Measurements from ENCODE around the gene LUC7L3. TPM values are rescaled to one million over a fixed set of nuclear protein-coding genes. Genes with fewer than 3 reads are reported as not detected.

Gene LUC7L3
- polyA plus RNA-seq, 3 donors = 14.6 to 49.8 (median 17.1) TPM

GRCh38 chr17:50682938-50683337, 36.5 kb upstream of the LUC7L3 start:
- Histone ChIP-seq H3K4me2 (replicated peaks; ENCODE audit: extremely low read depth, low read length, poor library complexity, severe bottlenecking) (no peak overlapping the region), H3K4me3 (replicated peaks in 1 of 3; ENCODE audit: low read depth in 2 of 3, low read length in 3 of 3) (no peak overlapping the region), H3K4me1 (ENCODE audit: control insufficient read depth in 1 of 2, insufficient read depth in 2 of 2, low read length in 2 of 2) (peaks cover 5 to 9% of the 10 kb centered on the region in 2 donors), H2AFZ (ENCODE audit: insufficient read depth, low read depth, low read length, poor library complexity, severe bottlenecking) (no peak overlapping the region), H3K9ac (ENCODE audit: insufficient read depth, low read length, poor library complexity, severe bottlenecking) (no peak overlapping the region), H3K9me3 (replicated peaks in 1 of 2; ENCODE audit: control insufficient read depth in 1 of 2, insufficient read depth in 1 of 2, low read length in 2 of 2) (no peaks in the 10 kb centered on the region), H3K27me3 (ENCODE audit: control insufficient read depth in 2 of 2, insufficient read depth in 2 of 2, low read length in 2 of 2) (no peaks in the 10 kb centered on the region), H4K20me1 (ENCODE audit: insufficient read depth, low read length) (no peaks in the 10 kb centered on the region), H3K79me2 (ENCODE audit: insufficient read depth, low read length) (no peaks in the 10 kb centered on the region), H3K36me3 (replicated peaks in 1 of 2; ENCODE audit: control insufficient read depth in 1 of 2, insufficient read depth in 2 of 2, low read length in 2 of 2) (no peaks in the 10 kb centered on the region), H3K27ac (ENCODE audit: low read depth in 1 of 2, low read length in 2 of 2) (no peak overlapping the region)
- intact Hi-C loops (cut with micrococcal nuclease) = loop anchor here (5.0 kb wide), 3 partner anchors 131 to 201 kb away; partner anchors contain the start of gene SPATA20 (in 1 of the 2)
- H3K9me3 Mint-ChIP-seq = no peaks in the 10 kb centered on the region
- WGBS (ENCODE audit: insufficient coverage) = 97% methylated on average over 3 of the region's 3 CpGs
- no peak overlapping the region for H3K27ac Mint-ChIP-seq
- no peak for TF ChIP-seq CTCF (IDR thresholded peaks at IDR 0.05)
- peaks cover 0 to 4% of the 10 kb centered on the region in 2 donors for H3K36me3 Mint-ChIP-seq
- H3K4me1 Mint-ChIP-seq = peaks cover 9% of the 10 kb centered on the region
- peaks cover 9 to 17% (median 11%) of the 10 kb centered on the region in 3 donors for H3K27me3 Mint-ChIP-seq (ENCODE audit: low read depth in 3 of 3)
- no peak for DNase-seq
- H3K4me3 Mint-ChIP-seq = no peak overlapping the region

GRCh38 chr17:50683434-50684287, 35.7 kb upstream of the LUC7L3 start:
- Histone ChIP-seq H3K36me3 (replicated peaks in 1 of 2; ENCODE audit: control insufficient read depth in 1 of 2, insufficient read depth in 2 of 2, low read length in 2 of 2) (no peaks in the 10 kb centered on the region), H4K20me1 (ENCODE audit: insufficient read depth, low read length) (no peaks in the 10 kb centered on the region), H2AFZ (ENCODE audit: insufficient read depth, low read depth, low read length, poor library complexity, severe bottlenecking) (no peak overlapping the region), H3K4me1 (ENCODE audit: control insufficient read depth in 1 of 2, insufficient read depth in 2 of 2, low read length in 2 of 2) (peaks cover 5 to 9% of the 10 kb centered on the region in 2 donors), H3K4me2 (replicated peaks; ENCODE audit: extremely low read depth, low read length, poor library complexity, severe bottlenecking) (no peak overlapping the region), H3K79me2 (ENCODE audit: insufficient read depth, low read length) (no peaks in the 10 kb centered on the region), H3K4me3 (replicated peaks in 1 of 3; ENCODE audit: low read depth in 2 of 3, low read length in 3 of 3) (no peak overlapping the region), H3K9ac (ENCODE audit: insufficient read depth, low read length, poor library complexity, severe bottlenecking) (no peak overlapping the region), H3K9me3 (replicated peaks in 1 of 2; ENCODE audit: control insufficient read depth in 1 of 2, insufficient read depth in 1 of 2, low read length in 2 of 2) (no peaks in the 10 kb centered on the region), H3K27ac (ENCODE audit: low read depth in 1 of 2, low read length in 2 of 2) (no peak overlapping the region), H3K27me3 (ENCODE audit: control insufficient read depth in 2 of 2, insufficient read depth in 2 of 2, low read length in 2 of 2) (no peaks in the 10 kb centered on the region)
- Mint-ChIP-seq H3K9me3 (no peaks in the 10 kb centered on the region), H3K4me3 (no peak overlapping the region), H3K4me1 (peaks cover 9% of the 10 kb centered on the region), H3K27me3 (ENCODE audit: low read depth in 3 of 3) (peaks cover 8 to 16% (median 11%) of the 10 kb centered on the region in 3 donors), H3K36me3 (no peaks in the 10 kb centered on the region), H3K27ac (no peak overlapping the region)
- DNase-seq = no peak
- no peak for TF ChIP-seq CTCF (IDR thresholded peaks at IDR 0.05)
- WGBS (ENCODE audit: insufficient coverage) = 96% methylated on average over 28 of the region's 28 CpGs
- intact Hi-C loops (cut with micrococcal nuclease) = loop anchor here (5.0 kb wide), 3 partner anchors 131 to 201 kb away; partner anchors contain the start of gene SPATA20 (in 1 of the 2)

All from CD14-positive monocyte (primary cell).